HepG2 (cell line): ENCODE results near the gene DSN1. TPM values are rescaled to one million over a fixed set of nuclear protein-coding genes. Genes with fewer than 3 reads are reported as not detected.
A peak's percentile ranks its signal among the peaks of the same experiment; 100 is the strongest.

Source experiments
- ATAC-seq: fragments of 200-7000 bp; cut with Tn5 transposase; 3 replicates; pipeline ENCODE4 v1.9.1; 2020; ENCODE audit warnings: mild to moderate bottlenecking, moderate library complexity
- BruUV-seq: library from RNA; stranded (reverse); fragments of 400-500 nt; replicated peaks from 2 replicates; lab custom pipeline; 2021; lab: Mats Ljungman, UMichigan
- CTCF ChIA-PET: fragments of 300-600 bp; formaldehyde crosslinking; extraction: SDS; loops from one replicate; lab custom pipeline; 2021; ENCODE audit warnings: low total read pairs, inconsistent platforms, low intra/inter-chr PET ratio; lab: Yijun Ruan, JAX
- POLR2A ChIA-PET: fragments of 350-600 bp; sonication (Branson Sonifier 250); formaldehyde crosslinking; loops from one replicate; lab custom pipeline; 2020; ENCODE audit warnings: antibody characterized with exemption, inconsistent platforms; lab: Yijun Ruan, JAX
- DNase-seq: peaks from one replicate; pipeline ENCODE4 v3.0.0-alpha.2; 2015; ENCODE audit warnings: low spot score
- FAIRE-seq: peaks from 3 replicates; lab custom pipeline; 2011; peaks lifted over from hg19 to GRCh38; lab: Jason Lieb, UNC
- H2AFZ ChIP-seq: one replicate; pipeline ENCODE4 v1.6.1; 2011; ENCODE audit warnings: low read length, inconsistent platforms
- H3K27ac ChIP-seq: fragments of 300-600 bp; 3 replicates; pipeline ENCODE4 v1.8.0; 2011; ENCODE audit warnings: mixed run types, mild to moderate bottlenecking, mixed read lengths, low read length, inconsistent platforms; ENCODE audit not compliant: insufficient read depth; ENCODE audit errors: extremely low read length
- H3K27me3 ChIP-seq, 2 experiments: fragments of 200-600 bp in 1 of 2; 2 replicates in 1 of 2; 3 replicates in 1 of 2; pipeline versions ENCODE4 v1.6.0 to v1.8.0; 2011; ENCODE audit warnings: low read length in 2 of 2, mild to moderate bottlenecking in 2 of 2, moderate library complexity in 2 of 2, inconsistent platforms in 1 of 2; ENCODE audit not compliant: insufficient read depth in 2 of 2, control insufficient read depth in 1 of 2
- H3K36me3 ChIP-seq, 2 experiments: fragments of 200-600 bp in 1 of 2; replicated peaks in 1 of 2; 2 replicates in 1 of 2; 3 replicates in 1 of 2; pipeline versions ENCODE4 v1.5.1 to v1.8.0; 2011; ENCODE audit warnings: low read length in 2 of 2, inconsistent platforms in 1 of 2; ENCODE audit not compliant: insufficient read depth in 2 of 2, control insufficient read depth in 1 of 2
- H3K4me1 ChIP-seq: 2 replicates; pipeline ENCODE4 v1.5.1; 2012; ENCODE audit warnings: low read length, inconsistent platforms; ENCODE audit not compliant: insufficient read depth
- H3K4me2 ChIP-seq: 2 replicates; pipeline ENCODE4 v1.6.0; 2011; ENCODE audit warnings: low read depth, low read length, inconsistent platforms
- H3K4me3 ChIP-seq, 3 experiments: fragments of 200-600 bp in 1 of 3; sonication (generic), shearing (Covaris generic) in 1 of 3; replicated peaks in 1 of 3; 2 replicates each; pipeline ENCODE4 v1.5.1; 2011 to 2016; ENCODE audit warnings: low read length in 3 of 3, inconsistent platforms in 2 of 3, low read depth in 2 of 3, mild to moderate bottlenecking in 2 of 3, control low read depth in 1 of 3, mixed read lengths in 1 of 3; ENCODE audit not compliant: insufficient read depth in 1 of 3
- H3K79me2 ChIP-seq: one replicate; pipeline ENCODE4 v1.6.1; 2011; ENCODE audit warnings: low read length, inconsistent platforms; ENCODE audit not compliant: insufficient read depth
- H3K9ac ChIP-seq: 2 replicates; pipeline ENCODE4 v1.6.0; 2011; ENCODE audit warnings: mild to moderate bottlenecking, low read depth, low read length, inconsistent platforms; ENCODE audit not compliant: insufficient read depth
- H3K9me3 ChIP-seq: 2 replicates; pipeline ENCODE4 v1.5.1; 2012; ENCODE audit warnings: mild to moderate bottlenecking, low read length
- H4K20me1 ChIP-seq: 2 replicates; pipeline ENCODE4 v1.6.0; 2011; ENCODE audit warnings: inconsistent platforms, mild to moderate bottlenecking, low read length, moderate library complexity; ENCODE audit not compliant: insufficient read depth
- CENPT ChIP-seq: sonication (generic); formaldehyde crosslinking; IDR thresholded peaks from 2 replicates; pipeline ENCODE4 v1.8.0; 2022; ENCODE audit warnings: low read depth, mild to moderate bottlenecking, moderate library complexity, missing genetic modification reagents
- FOXO4 ChIP-seq: sonication (generic); formaldehyde crosslinking; conservative IDR thresholded peaks from 2 replicates; pipeline ENCODE4 v1.8.1; 2023; ENCODE audit warnings: missing genetic modification reagents
- JUNB ChIP-seq: sonication (generic); formaldehyde crosslinking; IDR thresholded peaks from 2 replicates; pipeline ENCODE4 v1.8.0; 2022; ENCODE audit warnings: missing genetic modification reagents, mild to moderate bottlenecking, borderline replicate concordance
- MAX ChIP-seq: IDR thresholded peaks from 2 replicates; pipeline ENCODE4 v1.6.1; 2012; ENCODE audit warnings: inconsistent platforms
- PAX8 ChIP-seq: sonication (generic); formaldehyde crosslinking; IDR thresholded peaks from 2 replicates; pipeline ENCODE4 v1.8.0; 2022; ENCODE audit warnings: mild to moderate bottlenecking, missing genetic modification reagents, borderline replicate concordance
- ZFP91 ChIP-seq: sonication (generic); formaldehyde crosslinking; IDR thresholded peaks from 2 replicates; pipeline ENCODE4 v1.9.0; 2022; ENCODE audit warnings: missing genetic modification reagents, mild to moderate bottlenecking, borderline replicate concordance
- ZNF598 ChIP-seq: sonication (generic); formaldehyde crosslinking; IDR thresholded peaks from 2 replicates; pipeline ENCODE4 v1.5.1; 2020; ENCODE audit warnings: mild to moderate bottlenecking, missing genetic modification reagents, borderline replicate concordance
- ZNF646 ChIP-seq: sonication (generic); formaldehyde crosslinking; IDR thresholded peaks from 2 replicates; pipeline ENCODE4 v1.9.0; 2021; ENCODE audit warnings: mild to moderate bottlenecking, missing genetic modification reagents
- ZNF720 ChIP-seq: sonication (generic); formaldehyde crosslinking; IDR thresholded peaks from 2 replicates; pipeline ENCODE4 v1.4.0; 2020; ENCODE audit warnings: missing genetic modification reagents
- WGBS: methylation state at CpG from one replicate; pipeline ENCODE4 v1.1.6; 2017; ENCODE audit warnings: low lambda C conversion rate; 5-methylcytosine and 5-hydroxymethylcytosine counted together
- in situ Hi-C: cut with HindIII; loops from 2 replicates; pipeline ENCODE4 v1.10.0; 2017; ENCODE audit warnings: low pct_unique_long_range_greater_than_20kb; ENCODE audit not compliant: extremely low pct_ligation_motif_present
- intact Hi-C: fragments of 100-400 bp; cut with micrococcal nuclease; formaldehyde crosslinking; loops from one replicate; pipeline ENCODE4 v1.10.0; 2022; ENCODE audit not compliant: unreplicated experiment
- polyA plus RNA-seq, 8 experiments: library from polyadenylated mRNA; depleted of rRNA in 3 of 8; stranded (reverse) in 7 of 8; unstranded in 1 of 8; fragments of >200 nt; fragmentation: Illumina TruSeq in 4 of 8; extraction: Trizol in 4 of 8; gene quantifications; 2 replicates each; pipeline versions ENCODE4 v1.2.1 to v1.2.3, GENCODE V29; 2011 to 2016; ENCODE audit warnings: low read depth in 4 of 8, missing spikeins in 1 of 8, mixed read lengths in 1 of 8; ENCODE audit not compliant: insufficient read depth in 1 of 8
- total RNA-seq, 5 experiments: library from RNA; depleted of rRNA; stranded (reverse); fragments of >200 nt; fragmentation: Illumina TruSeq; extraction: Trizol; gene quantifications; 2 replicates each; pipeline ENCODE4 v1.2.3, GENCODE V29; 2016; ENCODE audit warnings: low read depth in 1 of 5

Gene DSN1
- total and polyA plus RNA-seq, 2 of the 13 experiments (the other 11 are each of a cell fraction or from before 2014, with no cell fraction given) = 18.7 to 53.7 TPM

- TF ChIP-seq ZNF598 (CRISPR knock-in tag) = no peak
- TF ChIP-seq, all 625 proteins: peak for 0
These were observed 11.3 kb upstream of the DSN1 start (continued) for GRCh38 chr20:36784900-36785299.

GRCh38 chr20:36784116-36784515, 10.6 kb upstream of the DSN1 start:
- no peak overlapping the region for H3K9ac ChIP-seq
- in situ Hi-C loops = no loop called here
- H3K4me1 ChIP-seq = peaks cover 11% of the 10 kb centered on the region
- POLR2A ChIA-PET = interaction anchor here (1.0 kb wide), 1 partner anchor 11 kb away, joined by 4 read pairs; the partner anchor contains the start of gene DSN1
- 98% methylated on average over 7 of the region's 7 CpGs for whole genome bisulfite sequencing
- H2AFZ ChIP-seq = no peak overlapping the region
- no peak for ATAC-seq
- CTCF ChIA-PET = no interaction called here
- no peak overlapping the region for H3K27ac ChIP-seq
- no peak for DNase-seq
- no TSS peak for BruUV-seq
- FAIRE-seq = no peak
- no peaks in the 10 kb centered on the region for H4K20me1 ChIP-seq
- no peak overlapping the region for H3K4me2 ChIP-seq
- H3K9me3 ChIP-seq = no peaks in the 10 kb centered on the region
- no peaks in the 10 kb centered on the region for H3K79me2 ChIP-seq
- no peaks in the 10 kb centered on the region for H3K27me3 ChIP-seq
- H3K4me3 ChIP-seq = no peak overlapping the region
- H3K36me3 ChIP-seq = peaks cover 15 to 33% of the 10 kb centered on the region in 2 experiments
- no peak for TF ChIP-seq CENPT (CRISPR knock-in tag)
- TF ChIP-seq ZNF720 (CRISPR knock-in tag) = no peak
- TF ChIP-seq MAX = no peak
- no peak for TF ChIP-seq JUNB
- TF ChIP-seq PAX8 (CRISPR knock-in tag) = no peak
- no peak for TF ChIP-seq ZFP91
- 0 out of 2 replicates have a peak, but pooled peaks have one; percentile 43 for TF ChIP-seq FOXO4 (CRISPR knock-in tag)
- no peak for TF ChIP-seq ZNF646
- TF ChIP-seq, all 625 proteins: peak for 1
- intact Hi-C loops = no loop called here
